ENCODE results near the gene FAM83D. TPM values are rescaled to one million over a fixed set of nuclear protein-coding genes. Genes with fewer than 3 reads are reported as not detected.

The FAM83D gene
- polyA plus RNA-seq, 2 of the 4 experiments (the other 2 are of a cell fraction), result 57.1 to 58.3 TPM

DNA sequence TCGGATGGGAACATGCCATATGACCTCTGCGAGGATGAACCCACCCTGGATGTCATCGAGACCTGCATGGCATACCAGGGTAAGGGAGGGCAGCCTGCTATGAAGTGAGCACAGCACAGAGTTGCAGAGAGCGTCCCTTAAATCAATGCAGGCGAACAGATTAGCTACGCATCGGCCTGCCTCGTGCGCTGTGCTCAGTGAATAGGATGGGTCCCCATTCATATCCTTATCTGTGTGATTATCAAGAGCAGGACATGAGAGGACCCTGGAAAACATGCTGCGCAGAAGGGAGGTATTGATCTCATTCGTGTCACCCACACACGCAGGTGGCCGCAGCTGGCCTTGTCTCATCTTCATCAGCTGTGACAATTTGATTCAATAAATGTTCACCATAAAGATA is 25.6 kb upstream of the FAM83D start:
- Histone ChIP-seq H3K4me3 (no peak overlapping the region), H3K4me1 (no peaks in the 10 kb centered on the region), H3K4me2 (no peak overlapping the region), H3K27ac (no peak overlapping the region), H3K9me3 (no peaks in the 10 kb centered on the region)
- FAIRE-seq (no peak), DNase-seq (ENCODE audit: low read depth in 1 of 2, low spot score in 1 of 2) (no peak), ATAC-seq (no peak)
- ChIA-PET POLR2A (no interaction called here), CTCF (interaction anchor here (0.5 to 1.6 kb wide), 2 partner anchors 8 to 11 kb away, joined by 5 to 8 read pairs; no protein-coding TSS in a partner anchor)
- TF ChIP-seq BHLHE40 (IDR thresholded peaks at IDR 0.05; ENCODE audit: low read depth, low read length) (no peak), HOXA7 (CRISPR knock-in tag; IDR thresholded peaks at IDR 0.05) (no peak), RNF2 (IDR thresholded peaks at IDR 0.05; ENCODE audit: borderline replicate concordance, low read depth) (no peak), KDM5A (IDR thresholded peaks at IDR 0.05) (no peak), ZC3H11A (IDR thresholded peaks at IDR 0.05) (no peak), ZSCAN20 (CRISPR knock-in tag; IDR thresholded peaks at IDR 0.05) (no peak), CEBPB (IDR thresholded peaks at IDR 0.05) (no peak), RAD21 (conservative IDR thresholded peaks at IDR 0.05 in 1 of 2, IDR thresholded peaks at IDR 0.05 in 1 of 2) (no peak), POLR2A (IDR thresholded peaks at IDR 0.05; ENCODE audit: low read length) (no peak), TP53 (CRISPR knock-in tag; IDR thresholded peaks at IDR 0.05) (no peak)
- TF ChIP-seq, protein P1, sequence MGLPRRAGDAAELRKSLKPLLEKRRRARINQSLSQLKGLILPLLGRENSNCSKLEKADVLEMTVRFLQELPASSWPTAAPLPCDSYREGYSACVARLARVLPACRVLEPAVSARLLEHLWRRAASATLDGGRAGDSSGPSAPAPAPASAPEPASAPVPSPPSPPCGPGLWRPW (IDR thresholded peaks at IDR 0.05), result no peak
- TF ChIP-seq, protein P2, sequence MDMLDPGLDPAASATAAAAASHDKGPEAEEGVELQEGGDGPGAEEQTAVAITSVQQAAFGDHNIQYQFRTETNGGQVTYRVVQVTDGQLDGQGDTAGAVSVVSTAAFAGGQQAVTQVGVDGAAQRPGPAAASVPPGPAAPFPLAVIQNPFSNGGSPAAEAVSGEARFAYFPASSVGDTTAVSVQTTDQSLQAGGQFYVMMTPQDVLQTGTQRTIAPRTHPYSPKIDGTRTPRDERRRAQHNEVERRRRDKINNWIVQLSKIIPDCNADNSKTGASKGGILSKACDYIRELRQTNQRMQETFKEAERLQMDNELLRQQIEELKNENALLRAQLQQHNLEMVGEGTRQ (IDR thresholded peaks at IDR 0.05), result no peak
- TF ChIP-seq, protein P3, sequence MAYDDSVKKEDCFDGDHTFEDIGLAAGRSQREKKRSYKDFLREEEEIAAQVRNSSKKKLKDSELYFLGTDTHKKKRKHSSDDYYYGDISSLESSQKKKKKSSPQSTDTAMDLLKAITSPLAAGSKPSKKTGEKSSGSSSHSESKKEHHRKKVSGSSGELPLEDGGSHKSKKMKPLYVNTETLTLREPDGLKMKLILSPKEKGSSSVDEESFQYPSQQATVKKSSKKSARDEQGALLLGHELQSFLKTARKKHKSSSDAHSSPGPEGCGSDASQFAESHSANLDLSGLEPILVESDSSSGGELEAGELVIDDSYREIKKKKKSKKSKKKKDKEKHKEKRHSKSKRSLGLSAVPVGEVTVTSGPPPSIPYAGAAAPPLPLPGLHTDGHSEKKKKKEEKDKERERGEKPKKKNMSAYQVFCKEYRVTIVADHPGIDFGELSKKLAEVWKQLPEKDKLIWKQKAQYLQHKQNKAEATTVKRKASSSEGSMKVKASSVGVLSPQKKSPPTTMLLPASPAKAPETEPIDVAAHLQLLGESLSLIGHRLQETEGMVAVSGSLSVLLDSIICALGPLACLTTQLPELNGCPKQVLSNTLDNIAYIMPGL (CRISPR knock-in tag; IDR thresholded peaks at IDR 0.05; ENCODE audit: borderline replicate concordance), result no peak
- TF ChIP-seq, protein P4, sequence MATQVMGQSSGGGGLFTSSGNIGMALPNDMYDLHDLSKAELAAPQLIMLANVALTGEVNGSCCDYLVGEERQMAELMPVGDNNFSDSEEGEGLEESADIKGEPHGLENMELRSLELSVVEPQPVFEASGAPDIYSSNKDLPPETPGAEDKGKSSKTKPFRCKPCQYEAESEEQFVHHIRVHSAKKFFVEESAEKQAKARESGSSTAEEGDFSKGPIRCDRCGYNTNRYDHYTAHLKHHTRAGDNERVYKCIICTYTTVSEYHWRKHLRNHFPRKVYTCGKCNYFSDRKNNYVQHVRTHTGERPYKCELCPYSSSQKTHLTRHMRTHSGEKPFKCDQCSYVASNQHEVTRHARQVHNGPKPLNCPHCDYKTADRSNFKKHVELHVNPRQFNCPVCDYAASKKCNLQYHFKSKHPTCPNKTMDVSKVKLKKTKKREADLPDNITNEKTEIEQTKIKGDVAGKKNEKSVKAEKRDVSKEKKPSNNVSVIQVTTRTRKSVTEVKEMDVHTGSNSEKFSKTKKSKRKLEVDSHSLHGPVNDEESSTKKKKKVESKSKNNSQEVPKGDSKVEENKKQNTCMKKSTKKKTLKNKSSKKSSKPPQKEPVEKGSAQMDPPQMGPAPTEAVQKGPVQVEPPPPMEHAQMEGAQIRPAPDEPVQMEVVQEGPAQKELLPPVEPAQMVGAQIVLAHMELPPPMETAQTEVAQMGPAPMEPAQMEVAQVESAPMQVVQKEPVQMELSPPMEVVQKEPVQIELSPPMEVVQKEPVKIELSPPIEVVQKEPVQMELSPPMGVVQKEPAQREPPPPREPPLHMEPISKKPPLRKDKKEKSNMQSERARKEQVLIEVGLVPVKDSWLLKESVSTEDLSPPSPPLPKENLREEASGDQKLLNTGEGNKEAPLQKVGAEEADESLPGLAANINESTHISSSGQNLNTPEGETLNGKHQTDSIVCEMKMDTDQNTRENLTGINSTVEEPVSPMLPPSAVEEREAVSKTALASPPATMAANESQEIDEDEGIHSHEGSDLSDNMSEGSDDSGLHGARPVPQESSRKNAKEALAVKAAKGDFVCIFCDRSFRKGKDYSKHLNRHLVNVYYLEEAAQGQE (IDR thresholded peaks at IDR 0.05), result no peak
- 68% methylated on average over 13 of the region's 13 CpGs for WGBS (ENCODE audit: missing lambda C conversion rate)

DNA sequence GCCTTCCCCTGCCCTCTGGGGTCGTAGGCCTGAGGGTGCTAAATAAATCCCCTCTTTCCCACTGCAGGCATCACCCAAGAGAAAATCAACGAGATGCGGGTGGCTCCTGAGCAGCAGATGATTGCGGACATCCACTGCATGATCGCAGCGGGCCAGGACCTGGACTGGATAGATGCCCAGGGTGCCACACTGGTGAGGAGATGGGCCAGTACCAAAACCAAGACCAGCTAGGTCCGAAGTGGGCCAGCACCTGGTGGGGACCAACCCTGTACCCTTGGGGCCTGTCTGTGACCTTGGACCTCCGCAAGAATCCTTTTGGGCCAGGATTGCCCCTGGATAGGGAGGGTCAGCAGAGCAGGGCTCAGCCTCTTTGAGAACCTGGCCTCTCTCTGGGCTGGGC is 23.6 kb upstream of the FAM83D start:
- no peak overlapping the region for H3K4me3 ChIP-seq
- WGBS (ENCODE audit: missing lambda C conversion rate), result 81% methylated on average over 6 of the region's 8 CpGs
- no peak overlapping the region for H3K4me2 ChIP-seq
- TF ChIP-seq RNF2 (IDR thresholded peaks at IDR 0.05; ENCODE audit: borderline replicate concordance, low read depth), result no peak
- TF ChIP-seq EP300 (IDR thresholded peaks at IDR 0.05), result no peak
- TF ChIP-seq KDM5A (IDR thresholded peaks at IDR 0.05), result no peak
- TF ChIP-seq GATA3 (IDR thresholded peaks at IDR 0.05; ENCODE audit: borderline replicate concordance), result no peak
- TF ChIP-seq, protein P5, sequence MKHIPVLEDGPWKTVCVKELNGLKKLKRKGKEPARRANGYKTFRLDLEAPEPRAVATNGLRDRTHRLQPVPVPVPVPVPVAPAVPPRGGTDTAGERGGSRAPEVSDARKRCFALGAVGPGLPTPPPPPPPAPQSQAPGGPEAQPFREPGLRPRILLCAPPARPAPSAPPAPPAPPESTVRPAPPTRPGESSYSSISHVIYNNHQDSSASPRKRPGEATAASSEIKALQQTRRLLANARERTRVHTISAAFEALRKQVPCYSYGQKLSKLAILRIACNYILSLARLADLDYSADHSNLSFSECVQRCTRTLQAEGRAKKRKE (CRISPR knock-in tag; IDR thresholded peaks at IDR 0.05; ENCODE audit: low read depth), result no peak
- TF ChIP-seq NPAS2 (CRISPR knock-in tag; IDR thresholded peaks at IDR 0.05; ENCODE audit: borderline replicate concordance), result no peak
- DNase-seq (ENCODE audit: low read depth in 1 of 2, low spot score in 1 of 2), result no peak
- H3K27ac ChIP-seq, result no peak overlapping the region
- POLR2A ChIA-PET, result no interaction called here
- ATAC-seq, result no peak
- H3K4me1 ChIP-seq, result no peaks in the 10 kb centered on the region
- no peak for FAIRE-seq
- CTCF ChIA-PET, result interaction anchor here (1.1 to 1.3 kb wide), 2 partner anchors 8 to 17 kb away, joined by 3 to 4 read pairs; no protein-coding TSS in a partner anchor
- no peaks in the 10 kb centered on the region for H3K9me3 ChIP-seq
